GM19397 (cell line): ENCODE results near the gene SLC25A10.

Source experiments
- ATAC-seq: cut with Tn5 transposase; IDR thresholded peaks from one replicate; pipeline ENCODE4 v1.9.1; 2021; ENCODE audit warnings: mild to moderate bottlenecking, moderate library complexity; ENCODE audit not compliant: unreplicated experiment

Gene SLC25A10

GRCh38 chr17:81741594-81742452 is 29.7 kb downstream of the SLC25A10 start:
- ATAC-seq, result no peak
